ENCODE results near the gene AGXT. TPM values are rescaled to one million over a fixed set of nuclear protein-coding genes. Genes with fewer than 3 reads are reported as not detected.

AGXT gene
- total and polyA plus RNA-seq, 2 of the 8 experiments (the other 6 are each of a cell fraction or from before 2014, with no cell fraction given), result 0.03 TPM; not detected in 1

GRCh38 chr2:240903191-240904060, 34.8 kb downstream of the AGXT start:
- H4K5ac ChIP-seq (ENCODE audit: insufficient read length, low read depth, low read length), result no peak overlapping the region
- no peaks in the 10 kb centered on the region for H3K4me1 ChIP-seq (replicated peaks in 1 of 4; ENCODE audit: control insufficient read depth in 3 of 4, insufficient read depth in 4 of 4, low read length in 3 of 4)
- DNase-seq (ENCODE audit: low read depth in 1 of 2, low spot score in 2 of 2) (no peak), FAIRE-seq (no peak)
- no peak overlapping the region for H3K56ac ChIP-seq (replicated peaks; ENCODE audit: insufficient read length, low read depth, low read length)
- no peak overlapping the region for H3K27ac ChIP-seq (ENCODE audit: low read depth, low read length)
- no peaks in the 10 kb centered on the region for H3K79me1 ChIP-seq (ENCODE audit: low read depth, low read length)
- WGBS, 2 experiments (ENCODE audit: extremely low coverage in 1 of 2, insufficient coverage in 1 of 2, insufficient read length in 1 of 2, insufficient replicate concordance in 2 of 2, low coverage in 1 of 2, low lambda C conversion rate in 2 of 2, missing lambda C conversion rate in 1 of 2), result 87% methylated on average over 24 of the region's 34 CpGs; no CpG with 5 or more reads in 1 of the 2 experiments
- H3K14ac ChIP-seq (ENCODE audit: insufficient read length), result no peak overlapping the region
- no peak overlapping the region for H3K9ac ChIP-seq (replicated peaks in 1 of 4; ENCODE audit: extremely low read depth in 1 of 4, low read depth in 3 of 4, low read length in 3 of 4)
- no peaks in the 10 kb centered on the region for H3K27me3 ChIP-seq (replicated peaks in 1 of 4; ENCODE audit: control insufficient read depth in 3 of 4, extremely low read depth in 1 of 4, insufficient read depth in 3 of 4, low read length in 3 of 4)
- no peaks in the 10 kb centered on the region for H3K79me2 ChIP-seq (ENCODE audit: control insufficient read depth in 1 of 2, insufficient read depth in 2 of 2, low read length in 2 of 2)
- H4K8ac ChIP-seq (ENCODE audit: extremely low read depth, insufficient read depth, low read length), result no peak overlapping the region; the same call in 1 of the 2 replicates
- H2BK5ac ChIP-seq (ENCODE audit: low read depth, low read length), result no peak overlapping the region
- ChIA-PET CTCF (ENCODE audit: partially characterized antibody) (interaction anchor here (0.8 to 3.3 kb wide), 3 partner anchors 11 to 174 kb away, joined by 3 to 15 read pairs (median 5); no protein-coding TSS in a partner anchor), POLR2A (ENCODE audit: partially characterized antibody) (no interaction called here)
- H2BK12ac ChIP-seq (ENCODE audit: low read depth, low read length), result no peak overlapping the region
- no peaks in the 10 kb centered on the region for H3K23me2 ChIP-seq (ENCODE audit: low read depth, low read length)
- no peak overlapping the region for H4K91ac ChIP-seq (replicated peaks; ENCODE audit: insufficient read length, low read length)
- H3K18ac ChIP-seq (ENCODE audit: extremely low read depth, low read length), result no peak overlapping the region
- H3K4ac ChIP-seq (replicated peaks; ENCODE audit: insufficient read length, low read depth, low read length), result no peak overlapping the region
- no peak overlapping the region for H2BK120ac ChIP-seq (replicated peaks; ENCODE audit: low read depth, low read length)
- H2BK20ac ChIP-seq (ENCODE audit: low read length), result no peak overlapping the region
- H2BK15ac ChIP-seq (ENCODE audit: low read length), result no peak overlapping the region
- no peak overlapping the region for H2AK5ac ChIP-seq (ENCODE audit: low read depth, low read length)
- TF ChIP-seq TAF7 (optimal IDR thresholded peaks at IDR 0.05; ENCODE audit: borderline replicate concordance, low read depth, low read length), result no peak
- TF ChIP-seq PHF8 (conservative IDR thresholded peaks at IDR 0.05; ENCODE audit: low read depth, low read length), result no peak
- no peak overlapping the region for H3K4me2 ChIP-seq (ENCODE audit: insufficient read depth in 1 of 2, low read depth in 2 of 2, low read length in 2 of 2)
- no peak overlapping the region for H3K23ac ChIP-seq (ENCODE audit: insufficient read length)
- no peak overlapping the region for H2AFZ ChIP-seq (ENCODE audit: low read length)
- no peak overlapping the region for H3K4me3 ChIP-seq (ENCODE audit: extremely low read depth in 1 of 4, insufficient read depth in 2 of 4, low read depth in 3 of 4, low read length in 4 of 4)
- no peaks in the 10 kb centered on the region for H3K36me3 ChIP-seq (ENCODE audit: control insufficient read depth in 2 of 4, insufficient read depth in 4 of 4, low read length in 3 of 4)
- peaks cover 0 to 2% of the 10 kb centered on the region in 2 experiments for H4K20me1 ChIP-seq (replicated peaks in 1 of 2; ENCODE audit: control insufficient read depth in 1 of 2, insufficient read depth in 2 of 2, low read length in 2 of 2)
- peaks cover 0 to 3% of the 10 kb centered on the region in 2 experiments; a peak in 1 of 4 replicates for H3K9me3 ChIP-seq (ENCODE audit: insufficient read depth in 2 of 2, low read depth in 1 of 2, low read length in 1 of 2)

All from H1 (cell line).